GM06990 (cell line): ENCODE measurements around the gene LILRB3.
"Not testable (repeated sequence)": the region's sequence is repeated elsewhere in the genome, so short reads cannot be mapped to it uniquely, and the experiment has no call there.

Source experiments
- DNase-seq: peaks from one replicate; pipeline ENCODE4 v3.0.0-alpha.2; 2011; ENCODE audit not compliant: insufficient read length; ENCODE audit errors: extremely low read depth
- H3K27me3 ChIP-seq: replicated peaks from 2 replicates; pipeline ENCODE4 v1.6.0; 2011; ENCODE audit warnings: low read length; ENCODE audit not compliant: control insufficient read depth, insufficient read depth
- H3K36me3 ChIP-seq: 2 replicates; pipeline ENCODE4 v1.5.1; 2011; ENCODE audit warnings: low read length; ENCODE audit not compliant: control insufficient read depth, insufficient read depth
- H3K4me3 ChIP-seq: replicated peaks from 2 replicates; pipeline ENCODE4 v1.5.1; 2011; ENCODE audit warnings: low read depth, mild to moderate bottlenecking, control low read depth, low read length
- TF ChIP-seq, protein P1 (sequence below): IDR thresholded peaks from 2 replicates; pipeline ENCODE4 v1.5.1; 2011; ENCODE audit warnings: low read length, control low read depth, mild to moderate bottlenecking, inconsistent platforms; ENCODE audit not compliant: insufficient read depth, poor library complexity, severe bottlenecking

Gene LILRB3

DNA sequence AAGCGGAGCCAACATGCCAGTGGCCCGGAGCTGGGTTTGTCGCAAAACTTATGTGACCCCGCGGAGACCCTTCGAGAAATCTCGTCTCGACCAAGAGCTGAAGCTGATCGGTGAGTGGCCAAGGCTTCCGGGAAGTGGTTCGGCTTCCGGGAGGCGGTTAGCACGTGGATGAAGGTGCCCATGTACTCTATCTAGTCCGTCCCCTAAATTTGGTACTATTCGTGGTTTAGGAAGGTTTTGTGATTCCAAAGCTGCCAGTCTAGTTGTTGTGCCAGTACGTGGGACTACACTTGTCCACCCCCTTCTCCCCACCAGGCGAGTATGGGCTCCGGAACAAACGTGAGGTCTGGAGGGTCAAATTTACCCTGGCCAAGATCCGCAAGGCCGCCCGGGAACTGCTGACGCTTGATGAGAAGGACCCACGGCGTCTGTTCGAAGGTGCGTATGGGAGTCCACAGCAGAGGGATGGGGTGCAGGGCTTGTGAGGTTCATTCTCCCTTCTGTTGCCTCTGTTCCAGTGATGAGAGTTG lies 21.6 kb downstream of the LILRB3 start:
- DNase-seq: no peak
- no peaks in the 10 kb centered on the region for H3K27me3 ChIP-seq
- TF ChIP-seq, protein P1, sequence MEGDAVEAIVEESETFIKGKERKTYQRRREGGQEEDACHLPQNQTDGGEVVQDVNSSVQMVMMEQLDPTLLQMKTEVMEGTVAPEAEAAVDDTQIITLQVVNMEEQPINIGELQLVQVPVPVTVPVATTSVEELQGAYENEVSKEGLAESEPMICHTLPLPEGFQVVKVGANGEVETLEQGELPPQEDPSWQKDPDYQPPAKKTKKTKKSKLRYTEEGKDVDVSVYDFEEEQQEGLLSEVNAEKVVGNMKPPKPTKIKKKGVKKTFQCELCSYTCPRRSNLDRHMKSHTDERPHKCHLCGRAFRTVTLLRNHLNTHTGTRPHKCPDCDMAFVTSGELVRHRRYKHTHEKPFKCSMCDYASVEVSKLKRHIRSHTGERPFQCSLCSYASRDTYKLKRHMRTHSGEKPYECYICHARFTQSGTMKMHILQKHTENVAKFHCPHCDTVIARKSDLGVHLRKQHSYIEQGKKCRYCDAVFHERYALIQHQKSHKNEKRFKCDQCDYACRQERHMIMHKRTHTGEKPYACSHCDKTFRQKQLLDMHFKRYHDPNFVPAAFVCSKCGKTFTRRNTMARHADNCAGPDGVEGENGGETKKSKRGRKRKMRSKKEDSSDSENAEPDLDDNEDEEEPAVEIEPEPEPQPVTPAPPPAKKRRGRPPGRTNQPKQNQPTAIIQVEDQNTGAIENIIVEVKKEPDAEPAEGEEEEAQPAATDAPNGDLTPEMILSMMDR: no peak
- peaks cover 20% of the 10 kb centered on the region for H3K36me3 ChIP-seq
- H3K4me3 ChIP-seq: peak overlapping the region; percentile 87

- TF ChIP-seq, protein P1: no peak
- Histone ChIP-seq H3K36me3 (peaks cover 10% of the 10 kb centered on the region), H3K27me3 (no peaks in the 10 kb centered on the region), H3K4me3 (no peak overlapping the region)
- no peak for DNase-seq
Measured at GRCh38 chr19:54199401-54199800, 23.4 kb downstream of the LILRB3 start.

- Histone ChIP-seq H3K36me3 (peaks cover 3% of the 10 kb centered on the region), H3K27me3 (no peaks in the 10 kb centered on the region), H3K4me3 (no peak overlapping the region)
- TF ChIP-seq, protein P1: no peak
- DNase-seq: no peak
Measured at GRCh38 chr19:54197121-54197520, 25.7 kb downstream of the LILRB3 start.

- no peak for DNase-seq
- Histone ChIP-seq H3K27me3 (no peaks in the 10 kb centered on the region), H3K36me3 (peaks cover 2% of the 10 kb centered on the region), H3K4me3 (no peak overlapping the region)
- TF ChIP-seq, protein P1: no peak
Measured at GRCh38 chr19:54196536-54196935, 26.3 kb downstream of the LILRB3 start.

GRCh38 chr19:54194463-54194862 lies 28.3 kb downstream of the LILRB3 start:
- not testable (repeated sequence) for H3K4me3 ChIP-seq, H3K27me3 ChIP-seq, H3K36me3 ChIP-seq, DNase-seq

DNA sequence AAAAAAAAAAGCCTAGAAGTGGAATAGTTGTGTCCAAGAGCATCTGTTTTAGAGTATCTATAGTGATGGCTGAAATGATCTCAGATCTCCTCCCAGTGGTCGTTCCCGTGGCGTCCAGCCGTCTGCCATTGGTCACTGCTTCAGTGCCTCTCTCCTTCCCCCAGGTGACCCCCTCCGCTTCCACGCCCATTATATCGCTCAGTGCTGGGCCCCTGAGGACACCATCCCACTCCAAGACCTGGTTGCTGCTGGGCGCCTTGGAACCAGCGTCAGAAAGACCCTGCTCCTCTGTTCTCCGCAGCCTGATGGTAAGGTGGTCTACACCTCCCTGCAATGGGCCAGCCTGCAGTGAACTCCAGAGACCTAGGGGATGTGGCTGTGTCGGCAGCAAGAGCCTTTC lies 29.8 kb downstream of the LILRB3 start:
- DNase-seq: no peak
- H3K4me3 ChIP-seq: no peak overlapping the region

More for the DNA sequence above, 29.8 kb downstream of the LILRB3 start:
- H3K36me3 ChIP-seq: no peaks in the 10 kb centered on the region; the same call in 1 of the 2 replicates
- no peaks in the 10 kb centered on the region for H3K27me3 ChIP-seq
- TF ChIP-seq, protein P1: no peak
